GM06990 (cell line): ENCODE measurements around the gene MTCH2.

Experiments used
- DNase-seq: peaks from one replicate; pipeline ENCODE4 v3.0.0-alpha.2; 2011; ENCODE audit not compliant: insufficient read length; ENCODE audit errors: extremely low read depth
- H3K27me3 ChIP-seq: replicated peaks from 2 replicates; pipeline ENCODE4 v1.6.0; 2011; ENCODE audit warnings: low read length; ENCODE audit not compliant: control insufficient read depth, insufficient read depth
- H3K36me3 ChIP-seq: 2 replicates; pipeline ENCODE4 v1.5.1; 2011; ENCODE audit warnings: low read length; ENCODE audit not compliant: control insufficient read depth, insufficient read depth
- H3K4me3 ChIP-seq: replicated peaks from 2 replicates; pipeline ENCODE4 v1.5.1; 2011; ENCODE audit warnings: low read depth, mild to moderate bottlenecking, control low read depth, low read length
- CTCF ChIP-seq: IDR thresholded peaks from 2 replicates; pipeline ENCODE4 v1.5.1; 2011; ENCODE audit warnings: low read length, control low read depth, mild to moderate bottlenecking, inconsistent platforms; ENCODE audit not compliant: insufficient read depth, poor library complexity, severe bottlenecking

Gene MTCH2

GRCh38 chr11:47571895-47572294, 70.5 kb downstream of the MTCH2 start:
- peaks cover 19% of the 10 kb centered on the region for H3K36me3 ChIP-seq

GRCh38 chr11:47571357-47571729, 71.0 kb downstream of the MTCH2 start:
- TF ChIP-seq CTCF: no peak
- no peak overlapping the region for H3K4me3 ChIP-seq
- H3K36me3 ChIP-seq: peaks cover 19% of the 10 kb centered on the region
- no peaks in the 10 kb centered on the region for H3K27me3 ChIP-seq
- DNase-seq: no peak

More at GRCh38 chr11:47571895-47572294, 70.5 kb downstream of the MTCH2 start:
- DNase-seq: no peak
- no peaks in the 10 kb centered on the region for H3K27me3 ChIP-seq
- H3K4me3 ChIP-seq: no peak overlapping the region
- TF ChIP-seq CTCF: no peak

- TF ChIP-seq CTCF: no peak
- DNase-seq: no peak
- Histone ChIP-seq H3K4me3 (no peak overlapping the region), H3K36me3 (peaks cover 18% of the 10 kb centered on the region), H3K27me3 (no peaks in the 10 kb centered on the region)
These were observed 71.6 kb downstream of the MTCH2 start for GRCh38 chr11:47570651-47571356.

- Histone ChIP-seq H3K27me3 (no peaks in the 10 kb centered on the region), H3K36me3 (peaks cover 17% of the 10 kb centered on the region), H3K4me3 (no peak overlapping the region)
- DNase-seq: no peak
- no peak for TF ChIP-seq CTCF
These were observed 72.7 kb downstream of the MTCH2 start for GRCh38 chr11:47569646-47570045.
